Measurements from ENCODE around the gene AFF3.

DNA sequence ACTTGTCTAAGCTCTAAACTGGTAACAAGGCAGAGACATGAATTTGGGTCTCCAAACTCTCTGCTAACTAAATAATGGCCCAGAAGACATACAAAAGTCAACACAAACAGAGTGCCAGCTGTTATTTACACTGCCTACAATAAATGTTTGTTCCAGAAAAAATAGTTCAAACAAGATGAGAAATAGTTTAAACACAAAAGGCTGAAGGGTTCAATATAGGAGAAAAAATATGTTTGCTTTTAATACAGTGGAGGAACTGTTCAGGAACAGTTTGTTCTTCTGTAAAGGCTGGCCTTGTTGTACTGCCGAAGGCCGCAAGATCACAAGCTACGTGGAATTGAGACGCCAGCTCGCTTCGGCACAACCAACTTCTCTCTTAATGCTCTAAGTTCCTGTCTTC is 74.6 kb downstream of the AFF3 start:
- TF ChIP-seq ZBTB33 (CRISPR knock-in tag; IDR thresholded peaks at IDR 0.05) (no peak), ZNF512 (CRISPR knock-in tag; IDR thresholded peaks at IDR 0.05) (no peak), ZBTB20 (CRISPR knock-in tag; IDR thresholded peaks at IDR 0.05; ENCODE audit: borderline replicate concordance, low read depth) (no peak)

All from HepG2 (cell line).